ENCODE measurements around the gene FIGNL1.

DNA sequence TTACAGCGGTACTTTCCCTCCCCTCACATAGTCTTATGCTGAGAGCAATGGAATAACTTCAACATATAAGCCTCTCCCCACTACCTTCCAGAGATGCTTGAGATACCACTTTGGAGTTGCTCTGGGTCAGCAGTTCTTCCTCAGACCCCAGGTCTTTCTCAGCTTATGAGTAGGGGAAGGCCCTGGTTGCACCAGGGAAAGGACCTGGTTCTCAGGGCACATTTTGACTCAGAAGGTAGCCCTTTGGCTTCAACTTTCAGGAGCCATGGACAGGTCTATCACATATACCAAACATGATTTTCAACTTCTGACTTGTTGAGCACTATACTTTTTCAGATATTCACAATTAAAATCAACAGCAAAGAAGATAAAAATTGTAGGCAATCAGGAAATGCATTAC lies 11.5 kb upstream of the FIGNL1 start:
- TF ChIP-seq POLR2A (IDR thresholded peaks at IDR 0.05), result no peak
- TF ChIP-seq, protein P1, sequence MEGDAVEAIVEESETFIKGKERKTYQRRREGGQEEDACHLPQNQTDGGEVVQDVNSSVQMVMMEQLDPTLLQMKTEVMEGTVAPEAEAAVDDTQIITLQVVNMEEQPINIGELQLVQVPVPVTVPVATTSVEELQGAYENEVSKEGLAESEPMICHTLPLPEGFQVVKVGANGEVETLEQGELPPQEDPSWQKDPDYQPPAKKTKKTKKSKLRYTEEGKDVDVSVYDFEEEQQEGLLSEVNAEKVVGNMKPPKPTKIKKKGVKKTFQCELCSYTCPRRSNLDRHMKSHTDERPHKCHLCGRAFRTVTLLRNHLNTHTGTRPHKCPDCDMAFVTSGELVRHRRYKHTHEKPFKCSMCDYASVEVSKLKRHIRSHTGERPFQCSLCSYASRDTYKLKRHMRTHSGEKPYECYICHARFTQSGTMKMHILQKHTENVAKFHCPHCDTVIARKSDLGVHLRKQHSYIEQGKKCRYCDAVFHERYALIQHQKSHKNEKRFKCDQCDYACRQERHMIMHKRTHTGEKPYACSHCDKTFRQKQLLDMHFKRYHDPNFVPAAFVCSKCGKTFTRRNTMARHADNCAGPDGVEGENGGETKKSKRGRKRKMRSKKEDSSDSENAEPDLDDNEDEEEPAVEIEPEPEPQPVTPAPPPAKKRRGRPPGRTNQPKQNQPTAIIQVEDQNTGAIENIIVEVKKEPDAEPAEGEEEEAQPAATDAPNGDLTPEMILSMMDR (IDR thresholded peaks at IDR 0.05), result no peak
